ENCODE measurements around the gene SDHC.
"Not testable (repeated sequence)": the region's sequence is repeated elsewhere in the genome, so short reads cannot be mapped to it uniquely, and the experiment has no call there.

Gene SDHC

GRCh38 chr1:161379071-161379470, 64.9 kb downstream of the SDHC start:
- ChIA-PET CTCF (interaction anchor here (0.7 to 9.4 kb wide), 9 partner anchors 11 to 214 kb away, joined by 3 to 270 read pairs (median 10); partner anchors contain the start of genes APOA2, CFAP126, NDUFS2 and TOMM40L), POLR2A (no interaction called here)
- no peak for DNase-seq (ENCODE audit: low read depth, low spot score)
- no peak for TF ChIP-seq CTCF (IDR thresholded peaks at IDR 0.05; ENCODE audit: insufficient read depth, low read length, missing control alignments)
- no peak overlapping the region for H3K4me3 ChIP-seq (ENCODE audit: low read depth, low read length)

GRCh38 chr1:161381707-161382106, 67.5 kb downstream of the SDHC start:
- no peak for TF ChIP-seq CTCF (IDR thresholded peaks at IDR 0.05; ENCODE audit: insufficient read depth, low read length, missing control alignments)
- no peak for DNase-seq (ENCODE audit: low read depth, low spot score)
- ChIA-PET POLR2A (no interaction called here), CTCF (interaction anchor here (0.6 to 9.4 kb wide), 40 partner anchors 7 to 385 kb away, joined by 3 to 270 read pairs (median 6); partner anchors contain the start of genes ADAMTS4, APOA2, B4GALT3 and CFAP126)
- H3K4me3 ChIP-seq (ENCODE audit: low read depth, low read length), result no peak overlapping the region

GRCh38 chr1:161382214-161383019, 68.2 kb downstream of the SDHC start:
- POLR2A ChIA-PET, result no interaction called here
- TF ChIP-seq CTCF (IDR thresholded peaks at IDR 0.05; ENCODE audit: insufficient read depth, low read length, missing control alignments), result peak; percentile 31
- DNase-seq (ENCODE audit: low read depth, low spot score), result no peak
- CTCF ChIA-PET, result interaction anchor here (0.6 to 9.4 kb wide), 42 partner anchors 8 to 385 kb away, joined by 3 to 270 read pairs (median 6); partner anchors contain the start of genes ADAMTS4, APOA2, B4GALT3 and CFAP126
- H3K4me3 ChIP-seq (ENCODE audit: low read depth, low read length), result no peak overlapping the region; the same call in 1 of the 2 replicates

GRCh38 chr1:161388639-161389038, 74.5 kb downstream of the SDHC start:
- no peak overlapping the region for H3K4me3 ChIP-seq (ENCODE audit: low read depth, low read length)
- POLR2A ChIA-PET, result no interaction called here
- no peak for TF ChIP-seq CTCF (IDR thresholded peaks at IDR 0.05; ENCODE audit: insufficient read depth, low read length, missing control alignments)

GRCh38 chr1:161389158-161389557, 75.0 kb downstream of the SDHC start:
- ChIA-PET POLR2A (interaction anchor here (1.0 to 1.2 kb wide), 3 partner anchors 11 to 187 kb away, joined by 3 to 9 read pairs (median 3); partner anchors contain the start of genes NDUFS2 and TOMM40L), CTCF (interaction anchor here (0.8 to 2.2 kb wide), 7 partner anchors 9 to 187 kb away, joined by 3 to 6 read pairs (median 3); partner anchors contain the start of genes NDUFS2 and TOMM40L)
- peak overlapping the region; percentile 83 for H3K4me3 ChIP-seq (ENCODE audit: low read depth, low read length)
- DNase-seq (ENCODE audit: low read depth, low spot score), result not testable (repeated sequence)

More at GRCh38 chr1:161388639-161389038, 74.5 kb downstream of the SDHC start:
- CTCF ChIA-PET, result interaction anchor here (1.0 to 2.2 kb wide), 5 partner anchors 9 to 180 kb away, joined by 3 to 6 read pairs (median 3); partner anchors contain the start of gene TOMM40L
- no peak for DNase-seq (ENCODE audit: low read depth, low spot score)

GRCh38 chr1:161389691-161390558, 75.7 kb downstream of the SDHC start:
- DNase-seq (ENCODE audit: low read depth, low spot score), result peak; percentile 90
- H3K4me3 ChIP-seq (ENCODE audit: low read depth, low read length), result peak overlapping the region; percentile 88
- POLR2A ChIA-PET, result interaction anchor here (0.8 to 1.2 kb wide), 4 partner anchors 11 to 188 kb away, joined by 3 to 9 read pairs (median 4); partner anchors contain the start of genes HSPA6, NDUFS2 and TOMM40L
- CTCF ChIA-PET, result interaction anchor here (0.8 to 1.3 kb wide), 5 partner anchors 8 to 188 kb away, joined by 3 to 4 read pairs (median 3); partner anchors contain the start of gene NDUFS2
- no peak for TF ChIP-seq CTCF (IDR thresholded peaks at IDR 0.05; ENCODE audit: insufficient read depth, low read length, missing control alignments)

Measured in AG04449 (cell line).